ENCODE data around the gene TTC21A.

GRCh38 chr3:39112113-39112512 is 4.6 kb downstream of the TTC21A start:
- TF ChIP-seq CTCF (conservative IDR thresholded peaks at IDR 0.05) (no peak), ZFX (IDR thresholded peaks at IDR 0.05) (no peak)

All from C4-2B (cell line).